Right ventricle myocardium superior (tissue), 1 donor: ENCODE data around the gene SDR42E2. TPM values are rescaled to one million over a fixed set of nuclear protein-coding genes. Genes with fewer than 3 reads are reported as not detected.
"Not testable (repeated sequence)": the region's sequence is repeated elsewhere in the genome, so short reads cannot be mapped to it uniquely, and the experiment has no call there.

Source experiments
- ATAC-seq: fragments of 200-7000 bp; cut with Tn5 transposase; one replicate; pipeline ENCODE4 v1.9.1; 2020; ENCODE audit warnings: mild to moderate bottlenecking; ENCODE audit not compliant: poor library complexity
- DNase-seq: peaks from one replicate; pipeline ENCODE4 v3.0.0-alpha.2; 2020
- intact Hi-C: fragments of 100-400 bp; cut with DNase I; formaldehyde crosslinking; loops from one replicate; pipeline ENCODE4 v1.11.2; 2022
- total RNA-seq: library from RNA; stranded (reverse); fragmentation: NEBNext Ultra II Directional; extraction: Animal tissue kit (Norgen Biotek cat#: 25700); gene quantifications from one replicate; pipeline ENCODE4 v1.2.1, GENCODE V29; 2021
- donor health status: DM: no; HTN: yes; CAD: no; lungs with severe emphysema.

SDR42E2 gene
- total RNA-seq, 1 donor from 2014 or later = not detected

DNA sequence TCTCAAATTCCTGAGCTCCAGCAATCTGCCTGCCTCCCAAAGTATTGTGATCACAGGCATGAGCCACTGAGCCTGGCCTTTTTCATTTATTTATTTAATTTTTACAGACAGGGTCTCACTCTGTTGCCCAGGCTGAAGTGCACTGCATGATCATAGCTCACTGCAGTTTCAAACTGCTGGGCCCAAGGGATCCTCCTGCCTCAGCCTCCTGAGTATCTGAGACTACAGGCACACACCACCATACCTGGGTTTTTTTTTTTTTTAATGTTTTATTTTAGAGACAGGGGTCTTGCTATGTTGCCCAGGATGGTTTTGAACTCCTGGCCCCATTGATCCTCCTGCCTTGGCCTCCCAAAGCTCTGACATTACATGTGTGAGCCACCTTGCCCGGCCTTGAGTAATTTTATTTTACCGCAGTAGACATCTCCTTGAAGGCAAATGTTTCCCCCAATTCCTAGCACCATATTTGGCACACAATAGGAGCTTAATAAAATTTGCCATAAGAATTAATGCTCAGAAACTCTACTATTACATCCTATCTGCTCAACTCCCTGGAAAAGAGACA is 41.9 kb downstream of the SDR42E2 start:
- no peak for DNase-seq
- intact Hi-C loops = no loop called here
- no peak for ATAC-seq

DNA sequence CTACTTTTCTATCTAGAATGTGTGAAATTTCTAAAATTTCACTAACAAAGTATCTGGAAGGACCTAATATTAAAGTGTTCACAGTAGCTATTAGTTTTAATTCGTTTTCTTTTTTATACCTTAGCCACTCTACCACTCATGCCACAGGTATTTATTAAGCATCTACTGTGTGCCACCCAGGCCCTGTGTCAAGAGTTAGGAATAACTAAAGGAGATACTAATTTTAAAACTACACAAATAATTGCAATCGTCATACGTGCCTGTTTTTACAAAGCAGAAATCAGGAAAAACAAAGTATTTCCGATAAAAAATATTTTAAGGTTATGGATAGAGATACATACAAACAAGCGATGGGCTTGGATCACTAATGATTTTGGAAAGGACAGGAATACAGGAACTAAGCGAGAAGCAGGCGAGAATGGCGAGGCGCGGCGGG is 43.3 kb downstream of the SDR42E2 start:
- no peak for ATAC-seq
- DNase-seq = no peak
- intact Hi-C loops = no loop called here

DNA sequence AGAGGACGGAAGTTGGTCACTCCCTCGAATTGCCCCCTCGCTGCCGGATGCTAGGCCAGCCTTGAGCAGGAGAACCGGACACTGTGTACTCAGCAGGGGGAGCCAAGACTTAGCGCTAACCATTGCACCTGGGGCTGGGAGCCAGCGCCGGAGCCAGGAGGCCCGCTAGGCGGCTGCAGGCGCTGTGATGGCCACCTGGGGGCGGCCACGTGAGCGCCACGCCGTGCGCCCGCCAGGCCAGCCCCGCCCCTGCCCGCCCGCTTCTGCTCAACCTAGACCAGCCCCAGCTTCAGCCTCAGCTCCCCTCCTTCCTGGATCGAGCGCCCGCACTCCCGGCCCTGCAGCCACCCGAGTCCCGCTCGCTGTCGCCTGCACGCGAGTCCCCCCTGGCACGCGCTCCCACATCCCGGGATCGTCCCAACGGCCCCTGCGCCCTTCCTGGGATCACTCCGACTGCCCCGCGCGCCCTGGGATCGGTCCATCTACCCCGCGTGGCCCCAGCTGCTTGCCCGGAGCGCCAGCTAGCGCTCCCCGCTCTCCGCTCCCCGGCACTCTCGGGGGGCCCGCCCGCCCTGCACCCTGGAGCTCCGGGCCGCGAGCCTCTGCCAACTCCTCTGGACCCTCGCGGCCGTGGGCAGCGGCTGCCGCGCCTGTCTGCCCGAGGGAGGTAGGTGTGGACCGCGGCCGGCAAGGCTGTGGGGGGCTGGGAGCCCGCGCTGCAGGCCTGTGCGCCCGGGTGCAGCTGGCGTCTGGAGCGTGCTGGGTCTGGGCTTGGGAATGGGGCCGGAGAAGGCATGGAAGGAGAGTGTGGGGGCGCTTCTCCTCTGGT is 43.9 kb downstream of the SDR42E2 start, which contains the start of gene EEF2K:
Gene EEF2K (plus strand): TSS at position 266 of the 829 bp plus-strand sequence. CDS start 19,452 bp downstream, outside the sequence.
- DNase-seq = peak; percentile 95
- ATAC-seq = peak; percentile 94
- intact Hi-C loops = no loop called here

DNA sequence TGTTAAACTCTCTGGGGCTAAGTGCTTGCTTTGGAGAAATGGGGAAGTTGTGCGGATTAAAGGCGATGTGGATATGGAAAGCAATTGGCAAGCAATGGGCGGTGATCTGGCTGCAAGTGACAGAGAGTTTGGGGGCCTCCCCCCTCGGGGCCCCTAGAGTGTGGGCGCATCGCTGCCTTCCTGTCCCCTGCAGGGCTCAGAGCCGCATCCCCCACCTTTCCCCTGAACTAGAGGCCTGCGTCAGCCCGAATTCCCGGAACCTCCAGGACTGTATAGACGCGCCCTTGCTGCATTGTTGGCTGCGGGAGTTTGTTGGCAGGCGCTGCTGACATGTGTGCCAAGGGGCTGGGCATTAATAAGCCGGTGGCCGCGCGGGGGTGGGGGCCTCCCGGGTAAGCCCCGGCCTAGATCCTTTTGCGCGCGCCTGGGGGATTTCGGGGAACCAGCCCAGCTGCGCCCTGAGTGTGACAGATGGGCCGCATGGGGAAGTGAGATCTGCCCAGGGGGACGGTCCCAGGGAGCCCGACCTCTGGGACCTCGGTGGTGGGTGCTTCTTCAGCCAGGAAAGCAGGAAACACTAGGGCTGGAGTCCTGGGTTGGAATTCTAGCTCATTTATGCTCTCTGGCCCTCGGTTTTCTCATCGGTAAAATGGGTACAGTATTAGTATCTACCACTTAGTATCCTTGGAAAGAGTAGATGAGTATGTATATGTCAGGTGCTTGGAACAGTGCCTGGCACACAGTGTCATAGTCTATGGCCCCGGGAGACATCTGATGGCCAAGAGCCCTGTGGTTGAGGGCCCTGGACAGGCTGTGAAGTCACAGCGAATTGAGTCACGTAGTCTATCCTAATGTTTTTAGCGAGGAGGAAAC is 44.8 kb downstream of the SDR42E2 start:
- ATAC-seq (peak; percentile 73), DNase-seq (peak; percentile 95)
- intact Hi-C loops = no loop called here

DNA sequence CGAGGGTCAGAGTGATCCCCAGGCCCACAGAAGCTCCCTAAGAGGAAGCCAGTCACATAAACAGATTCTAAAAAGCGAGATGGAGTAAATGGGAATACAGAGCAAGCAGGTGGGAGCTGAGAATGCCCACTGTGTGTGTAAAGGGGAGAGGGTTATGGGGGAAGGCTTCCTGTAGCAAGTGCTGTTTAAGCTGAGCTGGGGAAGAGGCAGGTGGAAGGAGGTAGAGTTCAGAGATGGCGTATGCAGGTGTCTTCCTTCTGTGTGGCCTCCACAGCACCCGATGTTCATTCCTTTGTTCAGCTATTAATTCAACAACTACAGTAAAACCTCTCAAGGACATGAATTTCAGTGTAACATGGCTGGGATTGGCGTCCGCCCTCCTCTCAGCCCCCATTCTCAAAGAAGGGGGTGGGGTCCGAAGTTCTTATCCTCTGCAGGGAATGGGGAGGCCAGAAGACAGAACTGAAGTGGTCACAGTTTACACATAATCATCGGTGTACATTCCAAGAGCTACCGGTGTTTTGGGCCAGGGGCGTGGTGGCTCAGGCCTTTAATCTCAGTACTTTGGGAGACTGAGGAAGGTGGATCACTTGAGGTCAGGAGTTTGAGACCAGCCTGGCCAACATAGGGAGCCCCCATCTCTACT is 45.5 kb downstream of the SDR42E2 start:
- DNase-seq (no peak), ATAC-seq (no peak)
- intact Hi-C loops = no loop called here

DNA sequence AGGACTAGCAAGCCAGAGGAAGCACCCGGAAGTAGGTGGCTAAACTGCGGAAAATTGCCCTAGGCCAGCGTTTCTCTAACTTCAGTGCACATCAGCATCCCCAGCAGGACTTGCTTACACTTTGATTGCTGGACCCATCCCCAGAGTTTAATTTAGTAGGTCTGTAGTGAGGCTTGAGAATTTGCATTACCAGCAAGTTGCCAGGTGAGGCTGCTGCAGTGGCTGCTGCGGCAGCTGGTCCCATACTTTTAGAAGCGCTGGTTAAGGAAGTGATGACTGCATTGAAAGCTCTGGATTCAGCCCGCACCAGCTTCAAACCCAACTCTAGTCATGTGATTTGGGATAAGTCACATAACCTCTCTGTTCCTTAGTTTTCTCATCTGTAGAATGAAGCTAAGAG is 48.0 kb downstream of the SDR42E2 start:
- intact Hi-C loops = no loop called here
- no peak for ATAC-seq

DNA sequence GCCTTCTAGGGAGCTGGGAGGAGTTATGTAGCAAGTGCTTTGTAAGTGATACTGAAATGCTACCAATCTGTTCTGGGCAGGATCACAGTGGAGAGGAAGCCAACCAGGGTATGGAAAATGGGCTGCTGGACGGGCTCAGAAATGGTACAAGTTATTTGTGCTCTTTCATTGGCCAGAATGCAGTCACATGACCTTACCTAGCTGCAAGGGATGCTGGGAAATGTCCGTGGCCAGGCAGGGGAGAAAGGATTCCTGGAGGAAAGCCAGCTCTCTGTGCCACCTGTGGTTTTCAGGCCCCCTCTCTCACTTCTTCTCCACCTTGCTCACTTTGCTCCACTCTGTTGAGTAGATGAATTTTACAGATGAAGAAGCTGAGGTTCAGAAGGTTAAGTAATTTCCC is 48.5 kb downstream of the SDR42E2 start:
- no peak for ATAC-seq

More for the DNA sequence above, 48.0 kb downstream of the SDR42E2 start:
- DNase-seq = no peak

DNA sequence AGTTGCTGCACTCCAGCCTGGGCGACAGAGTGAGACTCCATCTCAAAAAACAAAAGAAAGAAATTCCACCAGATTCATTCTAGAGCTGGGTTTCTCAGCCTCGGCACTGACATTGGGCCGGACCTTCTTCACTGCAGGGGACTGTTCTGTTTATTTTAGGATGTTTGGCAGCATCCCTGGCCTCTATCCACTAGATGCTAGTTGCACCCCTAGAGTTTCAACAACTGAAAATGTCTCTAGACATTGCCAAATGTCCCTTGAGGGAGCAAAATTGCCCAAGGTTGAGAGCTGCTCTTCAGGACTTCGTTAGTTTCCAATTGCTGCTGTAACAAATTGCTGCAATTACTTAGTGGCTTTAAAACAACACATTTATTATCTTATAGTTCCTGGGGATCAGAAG is 50.9 kb downstream of the SDR42E2 start:
- ATAC-seq = no peak
- no peak for DNase-seq
- intact Hi-C loops = no loop called here

More for the DNA sequence above, 48.5 kb downstream of the SDR42E2 start:
- DNase-seq = no peak
- intact Hi-C loops = no loop called here

DNA sequence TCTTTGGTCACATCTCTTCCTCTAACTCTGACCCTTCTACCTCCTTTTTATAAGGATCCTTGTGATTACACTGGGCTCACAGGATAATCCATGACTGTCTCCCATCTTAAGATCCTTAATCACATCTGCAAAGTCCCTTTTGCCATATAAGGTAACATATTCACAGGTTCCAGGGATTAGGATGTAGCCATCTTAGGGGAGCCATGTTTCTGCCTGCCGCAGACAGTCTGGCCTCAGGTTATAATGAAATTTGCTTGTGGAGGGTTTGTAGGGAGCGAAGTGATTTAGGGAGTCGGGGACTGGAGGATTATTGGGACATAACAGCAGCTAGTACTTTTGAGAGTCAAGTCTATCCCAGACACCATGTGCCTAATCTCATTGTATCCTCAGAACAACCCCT is 51.5 kb downstream of the SDR42E2 start:
- DNase-seq (no peak), ATAC-seq (no peak)
- intact Hi-C loops = no loop called here

DNA sequence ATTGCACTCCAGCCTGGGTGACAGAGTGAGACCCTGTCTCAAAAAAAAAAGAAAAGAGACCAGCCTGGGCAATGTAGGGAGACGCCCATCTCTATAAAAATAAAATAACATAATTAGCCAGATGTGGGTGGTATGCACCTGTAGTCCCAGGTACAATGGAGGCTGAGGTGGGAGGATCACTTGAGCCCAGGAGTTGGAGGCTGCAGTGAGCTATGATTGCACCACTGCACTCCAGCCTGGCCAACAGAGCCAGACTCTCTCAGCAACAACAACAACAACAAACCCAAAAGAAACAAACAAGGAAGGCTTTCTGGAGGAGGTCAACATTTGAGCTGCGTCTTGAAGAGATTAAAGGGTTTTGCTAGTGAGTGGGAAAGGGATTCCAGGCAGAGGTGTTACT is 52.1 kb downstream of the SDR42E2 start:
- DNase-seq (no peak), ATAC-seq (no peak)
- intact Hi-C loops = no loop called here

DNA sequence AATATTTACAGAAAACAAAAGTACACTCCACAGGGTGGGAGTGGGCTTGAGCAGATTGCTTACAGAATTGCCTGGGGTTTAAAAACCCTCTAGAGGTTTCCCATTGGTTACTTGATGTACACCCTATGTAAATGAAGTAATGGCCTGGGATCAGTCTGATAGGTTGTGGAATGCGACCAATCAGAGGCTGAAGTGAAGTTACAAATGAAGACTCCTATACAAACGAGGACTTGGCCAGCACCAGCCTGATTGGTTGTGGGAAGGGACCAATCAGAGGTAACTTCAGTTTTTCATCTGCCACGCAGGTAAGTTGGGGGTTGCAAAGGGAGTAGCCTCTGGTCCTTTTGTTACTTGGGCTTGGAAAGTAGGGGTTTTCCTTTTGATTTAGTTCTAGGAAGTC is 52.6 kb downstream of the SDR42E2 start:
- ATAC-seq (no peak), DNase-seq (no peak)
- intact Hi-C loops = no loop called here

DNA sequence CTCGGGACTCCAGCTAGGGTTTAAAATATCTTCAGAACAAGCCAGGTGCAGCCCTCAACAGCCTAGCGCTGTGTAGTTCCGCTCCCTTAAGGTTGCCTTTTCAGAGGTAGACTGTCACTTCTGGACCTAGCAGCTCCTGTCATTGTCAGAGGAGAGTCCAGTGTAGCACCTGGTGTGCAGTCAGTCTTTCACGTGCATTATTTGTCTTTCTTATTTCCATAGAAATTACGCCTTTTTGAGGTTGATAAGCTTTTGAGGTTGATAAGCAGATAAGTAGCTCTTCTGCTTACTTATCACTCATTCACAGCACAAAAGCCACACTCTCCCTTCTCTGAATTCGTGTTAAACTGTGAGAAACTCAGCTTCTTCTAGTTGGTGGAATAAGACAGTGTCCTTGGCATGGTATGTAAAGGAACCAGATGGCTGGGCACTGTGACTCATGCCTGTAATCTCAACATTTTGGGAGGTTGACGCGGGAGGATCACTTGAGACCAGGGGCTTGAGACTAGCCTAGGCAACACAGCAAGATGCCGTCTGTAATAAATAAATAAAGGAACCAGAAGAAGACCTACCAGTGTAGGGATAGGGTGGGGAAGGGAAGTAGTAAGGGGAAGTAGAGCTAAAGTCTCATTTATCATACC is 54.0 kb downstream of the SDR42E2 start:
- ATAC-seq (no peak), DNase-seq (no peak)
- intact Hi-C loops = no loop called here

DNA sequence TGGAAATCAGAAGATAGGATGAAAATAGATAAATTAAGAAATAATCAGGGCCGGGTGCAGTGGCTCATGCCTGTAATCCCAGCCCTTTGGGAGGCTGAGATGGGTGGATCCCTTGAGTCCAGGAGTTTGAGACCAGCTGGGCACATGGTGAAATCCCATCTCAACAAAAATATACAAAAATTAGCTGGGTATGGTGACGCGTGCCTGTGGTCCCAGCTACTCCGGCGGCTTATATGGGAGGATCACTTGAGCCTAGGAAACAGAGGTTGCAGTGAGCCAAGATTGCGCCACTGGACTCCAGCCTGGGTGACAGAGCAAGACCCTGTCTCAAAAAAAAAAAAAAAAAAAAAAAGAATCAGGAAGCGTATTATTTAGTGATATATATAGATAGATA is 54.5 kb downstream of the SDR42E2 start:
- intact Hi-C loops, DNase-seq, ATAC-seq: not testable (repeated sequence)

DNA sequence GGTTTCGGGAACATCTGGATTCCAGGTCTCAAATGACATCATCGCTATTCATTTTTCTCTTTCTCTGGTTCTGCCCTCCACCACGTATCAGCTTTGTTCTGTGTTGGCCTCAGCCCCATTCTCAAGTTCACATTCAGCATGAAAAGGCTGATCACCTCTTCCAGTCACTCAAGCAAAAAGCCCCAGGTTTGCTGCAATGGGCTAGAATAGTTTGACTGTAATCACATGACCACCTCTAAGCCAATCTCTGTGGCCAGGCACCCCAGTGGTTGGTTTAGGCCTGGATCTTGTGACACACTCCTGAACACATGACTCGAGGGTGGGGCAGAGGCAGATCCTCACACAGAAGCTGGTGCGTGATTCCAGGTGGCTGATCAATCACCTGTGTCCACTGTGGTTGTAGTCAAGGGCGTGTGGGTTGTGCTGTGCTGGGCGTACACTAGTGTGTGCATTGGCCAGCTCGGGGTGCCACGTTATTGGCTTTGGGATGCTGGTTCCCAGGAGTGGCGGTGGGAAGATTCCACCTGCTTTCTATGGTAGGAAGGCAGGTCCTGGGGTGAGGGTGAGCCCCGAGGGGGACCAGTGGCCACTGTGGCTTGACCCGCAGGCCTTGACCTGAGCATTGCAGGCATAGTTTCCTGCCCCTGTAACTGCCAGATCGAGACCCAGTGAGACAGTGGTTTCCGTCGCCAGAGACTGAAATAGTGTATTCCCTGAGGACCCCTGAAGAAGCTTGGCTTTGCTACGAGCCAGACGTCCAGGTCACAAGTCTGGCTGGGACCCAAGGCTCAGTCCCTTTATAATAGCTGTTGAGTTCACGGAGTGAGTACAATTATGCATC is 55.8 kb downstream of the SDR42E2 start:
- peak; percentile 12 for ATAC-seq
- peak; percentile 52 for DNase-seq
- intact Hi-C loops = no loop called here

DNA sequence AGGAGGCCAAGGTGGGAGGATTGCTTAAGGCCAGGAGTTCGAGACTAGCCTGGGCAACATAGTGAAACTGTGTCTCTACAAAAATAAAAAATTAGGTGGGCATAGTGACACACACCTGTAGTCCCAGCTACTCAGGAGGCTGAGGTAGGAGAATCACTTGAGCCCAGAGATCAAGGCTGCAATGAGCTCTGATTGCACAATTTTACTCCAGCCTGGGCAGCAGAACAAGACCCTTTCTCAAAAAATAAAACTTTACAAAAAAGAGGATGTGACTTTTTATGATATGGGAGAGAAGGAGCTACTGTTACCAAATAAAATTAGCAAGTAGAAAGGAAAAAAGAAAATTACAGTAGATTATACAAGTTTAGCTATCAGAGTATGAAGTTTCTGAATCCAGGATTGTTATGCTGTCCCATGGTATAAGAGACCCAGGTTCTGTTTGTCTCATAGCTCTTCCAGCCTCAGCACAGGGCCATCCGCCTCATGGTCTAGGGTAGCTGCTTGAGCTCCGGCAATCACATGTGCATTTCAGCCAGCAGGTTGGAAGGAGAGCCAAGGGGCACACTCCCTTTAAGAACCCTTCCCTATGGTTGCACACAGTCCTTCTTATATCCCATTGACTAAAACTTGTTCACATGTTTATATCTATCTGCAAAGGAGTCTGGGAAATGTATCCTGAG is 57.2 kb downstream of the SDR42E2 start:
- DNase-seq (no peak), ATAC-seq (no peak)
- intact Hi-C loops = no loop called here

DNA sequence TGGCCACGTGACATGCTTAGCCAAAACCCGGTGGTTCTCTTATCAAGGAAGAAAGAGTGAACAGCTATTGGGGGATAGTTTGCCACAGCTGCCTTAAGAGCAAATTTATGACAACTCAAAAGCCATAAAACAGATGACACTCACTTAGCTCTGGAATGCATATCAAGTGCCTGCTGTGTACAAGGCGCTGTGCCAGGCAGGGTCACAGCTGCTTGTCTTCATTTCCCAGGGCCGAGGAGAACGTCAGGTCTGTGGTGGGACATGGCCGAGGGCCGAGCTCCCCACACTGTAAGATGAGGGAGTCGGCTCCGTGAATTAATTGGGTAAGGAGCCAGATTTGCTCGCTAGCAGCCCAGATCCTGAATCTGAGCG is 57.7 kb downstream of the SDR42E2 start:
- DNase-seq = peak; percentile 83

DNA sequence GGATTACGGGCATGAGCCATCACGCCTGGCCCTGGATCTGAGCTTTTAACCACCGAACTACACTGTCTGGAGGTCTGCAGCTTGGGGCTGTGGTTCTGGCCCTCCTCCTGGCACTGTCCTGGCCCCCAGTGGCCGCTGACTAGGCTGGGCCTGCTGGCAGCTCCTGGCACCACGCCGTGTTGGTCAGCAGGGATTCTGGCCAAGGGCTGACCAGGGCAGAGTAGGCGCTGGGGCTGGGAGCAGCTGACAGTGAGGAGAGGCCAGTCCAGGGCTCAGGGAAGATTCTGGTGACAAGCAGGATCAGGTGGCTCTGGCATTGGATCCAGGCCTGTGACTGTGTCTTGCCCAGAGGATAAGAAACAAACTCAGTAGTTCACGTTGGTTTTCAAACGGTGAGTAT is 58.4 kb downstream of the SDR42E2 start:
- ATAC-seq (peak; percentile 68), DNase-seq (peak; percentile 64)

More for the DNA sequence above, 57.7 kb downstream of the SDR42E2 start:
- intact Hi-C loops = no loop called here
- ATAC-seq = peak; percentile 83

More for the DNA sequence above, 58.4 kb downstream of the SDR42E2 start:
- intact Hi-C loops = no loop called here
